Stimulated activated effector memory CD8-positive, alpha-beta T cell treated with anti-CD3 and anti-CD28 coated beads, Interleukin-12 subunit alpha, Interleukin-12 subunit beta, amount 100 ng/mL, for 72 hours (primary cell): ENCODE measurements around the gene IL21R.
A peak's percentile ranks its signal among the peaks of the same experiment; 100 is the strongest.

Experiments
- ATAC-seq: fragments of 150-1000 bp; cut with Tn5 transposase; 2 replicates; pipeline ENCODE4 v1.10.0; 2021
- DNase-seq, 2 donors: peaks; one replicate each; pipeline ENCODE4 v3.0.0; 2021 to 2022; ENCODE audit warnings: low spot score in 2 of 2
- H3K27ac Mint-ChIP-seq: one replicate; pipeline ENCODE4 v1.8.0; 2022; ENCODE audit warnings: mild to moderate bottlenecking, mixed read lengths
- H3K36me3 Mint-ChIP-seq: one replicate; pipeline ENCODE4 v1.8.0; 2022; ENCODE audit warnings: mild to moderate bottlenecking, mixed read lengths
- H3K4me1 Mint-ChIP-seq: one replicate; pipeline ENCODE4 v1.8.0; 2022; ENCODE audit warnings: mixed read lengths
- H3K4me3 Mint-ChIP-seq: one replicate; pipeline ENCODE4 v1.8.0; 2022; ENCODE audit warnings: mild to moderate bottlenecking, mixed read lengths
- H3K9me3 Mint-ChIP-seq: one replicate; pipeline ENCODE4 v1.8.0; 2022; ENCODE audit warnings: mixed read lengths

The IL21R gene

DNA sequence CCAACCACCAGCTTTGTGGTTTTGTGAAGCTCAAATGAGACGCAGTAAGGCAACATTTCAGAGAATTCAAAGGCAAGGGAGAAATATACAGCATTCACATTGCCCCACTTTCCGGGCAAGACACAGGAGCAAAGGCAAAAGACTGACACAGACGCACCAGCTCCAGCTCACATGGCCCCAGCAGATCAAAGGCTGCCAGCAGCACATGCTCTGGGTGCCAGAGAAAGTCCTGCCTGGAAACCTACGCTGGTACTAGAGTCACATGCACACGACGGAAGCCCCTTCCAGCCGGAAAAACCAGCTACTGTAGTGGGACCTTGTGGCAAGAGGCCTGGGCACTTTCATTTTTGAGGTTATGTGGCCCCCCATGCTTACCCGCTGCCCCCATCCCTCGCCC is 97.7 kb downstream of the IL21R start:
- no peak for ATAC-seq
- Mint-ChIP-seq H3K4me1 (peaks cover 15% of the 10 kb centered on the region), H3K27ac (peak overlapping the region; percentile 62), H3K9me3 (no peaks in the 10 kb centered on the region), H3K4me3 (no peak overlapping the region), H3K36me3 (peaks cover 95% of the 10 kb centered on the region)
- DNase-seq: no peak

DNA sequence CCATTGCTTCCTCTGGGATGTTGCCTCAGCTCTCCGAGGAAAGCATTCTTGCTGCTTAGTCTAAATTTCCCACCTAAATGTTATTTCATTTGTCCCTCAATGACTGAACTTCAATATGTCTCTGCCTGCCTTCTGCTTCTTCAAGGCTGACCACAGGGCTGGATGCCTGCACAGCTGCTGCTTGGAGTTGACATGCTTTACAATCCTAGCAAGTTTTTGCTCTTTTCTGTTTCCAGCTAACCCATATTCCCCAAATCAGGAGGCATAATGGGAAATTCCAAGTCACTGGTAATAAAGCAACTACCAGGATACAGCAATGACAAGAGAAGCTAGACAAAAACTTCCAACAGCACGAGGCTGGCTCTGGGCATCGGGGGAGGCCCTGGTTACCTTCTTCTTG is 98.8 kb downstream of the IL21R start:
- Mint-ChIP-seq H3K4me3 (no peak overlapping the region), H3K4me1 (peaks cover 15% of the 10 kb centered on the region), H3K9me3 (no peaks in the 10 kb centered on the region), H3K27ac (no peak overlapping the region), H3K36me3 (peaks cover 95% of the 10 kb centered on the region)
- ATAC-seq: no peak
- no peak for DNase-seq
